Measurements from ENCODE around the gene RFNG.

The RFNG gene

DNA sequence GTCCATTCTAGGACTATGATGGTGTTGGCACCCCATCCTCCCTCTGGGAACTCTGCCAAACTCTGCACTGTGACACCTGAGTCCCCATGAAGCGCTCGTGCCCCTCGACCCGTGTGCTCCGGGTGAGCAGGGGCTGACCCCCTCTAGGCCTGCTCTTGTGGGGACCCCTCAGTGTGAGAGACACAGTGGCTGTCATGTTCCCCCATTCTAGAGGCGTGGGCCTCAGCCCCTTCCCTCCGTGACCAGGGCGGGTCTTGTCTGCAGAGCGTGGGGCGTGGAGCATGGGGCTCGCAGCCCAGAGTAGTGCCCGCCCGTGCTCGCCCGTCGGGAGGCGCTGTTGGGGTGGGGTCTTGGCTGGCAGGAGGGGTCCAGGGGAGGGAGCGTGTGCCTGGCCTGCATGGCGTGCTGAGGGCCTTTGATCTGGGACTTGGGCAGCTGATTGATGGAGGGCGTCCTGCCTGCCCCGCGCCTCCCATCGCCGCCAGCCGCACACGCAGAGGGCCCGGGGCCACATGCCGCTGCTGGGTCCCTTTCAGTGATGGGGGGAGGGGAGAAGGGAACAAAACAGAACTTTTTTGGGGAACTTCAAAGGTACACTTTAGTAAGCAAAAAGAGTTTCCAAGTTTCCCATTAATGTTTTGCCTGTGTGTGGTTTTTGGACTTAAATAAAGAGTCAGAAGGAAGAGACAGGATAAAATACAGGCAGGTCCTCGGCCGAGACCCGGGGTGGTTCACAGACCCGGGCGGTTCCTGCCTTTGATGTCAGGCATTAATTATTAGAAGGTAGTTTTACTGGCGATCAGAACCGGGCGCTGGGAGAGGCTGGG, 51.4 kb downstream of the RFNG start:
- DNase-seq (ENCODE audit: low read depth), result no peak
- TF ChIP-seq, protein P1, sequence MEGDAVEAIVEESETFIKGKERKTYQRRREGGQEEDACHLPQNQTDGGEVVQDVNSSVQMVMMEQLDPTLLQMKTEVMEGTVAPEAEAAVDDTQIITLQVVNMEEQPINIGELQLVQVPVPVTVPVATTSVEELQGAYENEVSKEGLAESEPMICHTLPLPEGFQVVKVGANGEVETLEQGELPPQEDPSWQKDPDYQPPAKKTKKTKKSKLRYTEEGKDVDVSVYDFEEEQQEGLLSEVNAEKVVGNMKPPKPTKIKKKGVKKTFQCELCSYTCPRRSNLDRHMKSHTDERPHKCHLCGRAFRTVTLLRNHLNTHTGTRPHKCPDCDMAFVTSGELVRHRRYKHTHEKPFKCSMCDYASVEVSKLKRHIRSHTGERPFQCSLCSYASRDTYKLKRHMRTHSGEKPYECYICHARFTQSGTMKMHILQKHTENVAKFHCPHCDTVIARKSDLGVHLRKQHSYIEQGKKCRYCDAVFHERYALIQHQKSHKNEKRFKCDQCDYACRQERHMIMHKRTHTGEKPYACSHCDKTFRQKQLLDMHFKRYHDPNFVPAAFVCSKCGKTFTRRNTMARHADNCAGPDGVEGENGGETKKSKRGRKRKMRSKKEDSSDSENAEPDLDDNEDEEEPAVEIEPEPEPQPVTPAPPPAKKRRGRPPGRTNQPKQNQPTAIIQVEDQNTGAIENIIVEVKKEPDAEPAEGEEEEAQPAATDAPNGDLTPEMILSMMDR (IDR thresholded peaks at IDR 0.05; ENCODE audit: insufficient read depth, low read depth, low read length, missing control alignments), result no peak
- no peak overlapping the region for H3K4me3 ChIP-seq (ENCODE audit: low read length)

GRCh38 chr17:81999587-81999975, 52.0 kb downstream of the RFNG start:
- DNase-seq (ENCODE audit: low read depth), result no peak
- TF ChIP-seq, protein P1 (IDR thresholded peaks at IDR 0.05; ENCODE audit: insufficient read depth, low read depth, low read length, missing control alignments), result no peak
- no peak overlapping the region for H3K4me3 ChIP-seq (ENCODE audit: low read length)

DNA sequence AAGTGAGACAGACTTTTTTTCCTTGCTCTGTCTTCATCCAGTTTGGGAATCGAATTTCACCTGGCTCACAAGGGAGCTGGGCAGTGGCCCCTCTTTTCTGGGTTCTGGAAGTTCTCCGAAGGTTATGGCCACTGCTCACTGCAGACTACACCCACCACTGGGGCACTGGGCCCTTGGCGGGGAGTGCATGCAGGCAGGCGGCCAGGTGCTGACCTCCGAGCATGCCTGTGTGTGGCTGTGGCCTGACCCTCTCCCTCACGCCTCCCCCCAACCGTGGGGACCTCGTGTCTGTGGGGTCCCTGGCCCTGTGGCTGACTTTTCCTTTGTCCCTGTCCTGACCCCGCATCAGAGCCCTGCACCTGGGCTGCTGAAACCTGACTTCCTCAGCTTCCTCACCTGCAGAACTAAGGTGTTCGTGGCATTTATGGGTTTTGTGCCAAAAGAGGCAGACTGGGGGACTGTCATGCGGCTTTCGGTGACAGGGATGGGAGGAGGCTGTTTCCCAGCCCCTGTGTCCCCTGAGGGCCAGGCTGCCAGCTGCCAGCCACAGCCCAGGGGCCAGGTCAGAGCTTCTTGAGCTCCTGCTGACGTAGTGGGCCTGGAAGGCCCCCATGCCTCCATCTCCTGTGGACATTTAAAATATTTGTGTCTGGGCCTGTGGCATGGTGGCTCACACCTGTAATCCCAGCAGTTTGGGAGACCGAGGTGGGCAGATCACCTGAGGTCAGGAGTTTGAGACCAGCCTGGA, 52.7 kb downstream of the RFNG start:
- H3K4me3 ChIP-seq (ENCODE audit: low read length), result no peak overlapping the region
- no peak for DNase-seq (ENCODE audit: low read depth)
- TF ChIP-seq, protein P1 (IDR thresholded peaks at IDR 0.05; ENCODE audit: insufficient read depth, low read depth, low read length, missing control alignments), result no peak

- no peak for DNase-seq (ENCODE audit: low read depth)
- TF ChIP-seq, protein P1 (IDR thresholded peaks at IDR 0.05; ENCODE audit: insufficient read depth, low read depth, low read length, missing control alignments), result no peak
Measured at GRCh38 chr17:81998212-81998611, 53.4 kb downstream of the RFNG start.

More at GRCh38 chr17:81998212-81998611, 53.4 kb downstream of the RFNG start:
- no peak overlapping the region for H3K4me3 ChIP-seq (ENCODE audit: low read length)

Data from epithelial cell of esophagus (primary cell).